Measurements from ENCODE around the gene BMP7. TPM values are rescaled to one million over a fixed set of nuclear protein-coding genes. Genes with fewer than 3 reads are reported as not detected.

Gene BMP7
- total RNA-seq, 3 donors from 2014 or later = 1.7 to 2.8 (median 2.0) TPM

DNA sequence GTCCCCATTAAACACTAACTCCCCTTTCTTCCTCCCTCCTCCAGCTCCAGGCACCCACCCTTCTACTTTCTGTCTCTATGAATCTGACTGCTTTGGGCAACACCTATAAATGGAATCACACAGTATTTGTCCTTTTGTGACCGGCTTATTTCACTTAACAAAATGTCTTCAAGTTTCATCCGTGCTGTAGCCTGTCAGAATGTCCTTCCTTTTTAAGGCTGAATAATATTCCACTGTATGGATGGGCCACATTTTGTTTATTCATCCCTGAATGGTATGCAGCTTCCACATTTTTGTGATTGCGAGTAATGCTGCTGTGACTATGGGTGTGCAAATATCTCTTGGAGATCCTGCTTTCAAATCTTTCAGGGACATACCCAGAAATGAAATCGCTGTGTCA is 28.4 kb downstream of the BMP7 start:
- Histone ChIP-seq H3K36me3 (ENCODE audit: low read depth) (no peaks in the 10 kb centered on the region), H3K9me3 (no peaks in the 10 kb centered on the region), H3K4me3 (no peak overlapping the region), H3K4me1 (ENCODE audit: low read depth) (no peaks in the 10 kb centered on the region)
- intact Hi-C loops (cut with DNase I, micrococcal nuclease) = no loop called here
- DNase-seq (no peak), ATAC-seq (no peak)
- TF ChIP-seq, protein P1, sequence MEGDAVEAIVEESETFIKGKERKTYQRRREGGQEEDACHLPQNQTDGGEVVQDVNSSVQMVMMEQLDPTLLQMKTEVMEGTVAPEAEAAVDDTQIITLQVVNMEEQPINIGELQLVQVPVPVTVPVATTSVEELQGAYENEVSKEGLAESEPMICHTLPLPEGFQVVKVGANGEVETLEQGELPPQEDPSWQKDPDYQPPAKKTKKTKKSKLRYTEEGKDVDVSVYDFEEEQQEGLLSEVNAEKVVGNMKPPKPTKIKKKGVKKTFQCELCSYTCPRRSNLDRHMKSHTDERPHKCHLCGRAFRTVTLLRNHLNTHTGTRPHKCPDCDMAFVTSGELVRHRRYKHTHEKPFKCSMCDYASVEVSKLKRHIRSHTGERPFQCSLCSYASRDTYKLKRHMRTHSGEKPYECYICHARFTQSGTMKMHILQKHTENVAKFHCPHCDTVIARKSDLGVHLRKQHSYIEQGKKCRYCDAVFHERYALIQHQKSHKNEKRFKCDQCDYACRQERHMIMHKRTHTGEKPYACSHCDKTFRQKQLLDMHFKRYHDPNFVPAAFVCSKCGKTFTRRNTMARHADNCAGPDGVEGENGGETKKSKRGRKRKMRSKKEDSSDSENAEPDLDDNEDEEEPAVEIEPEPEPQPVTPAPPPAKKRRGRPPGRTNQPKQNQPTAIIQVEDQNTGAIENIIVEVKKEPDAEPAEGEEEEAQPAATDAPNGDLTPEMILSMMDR (IDR thresholded peaks at IDR 0.05) = no peak

GRCh38 chr20:57237585-57237953 is 28.9 kb downstream of the BMP7 start:
- no peak for ATAC-seq
- H3K4me1 ChIP-seq (ENCODE audit: low read depth) = no peaks in the 10 kb centered on the region
- DNase-seq = no peak
- no peaks in the 10 kb centered on the region for H3K9me3 ChIP-seq
- intact Hi-C loops (cut with DNase I, micrococcal nuclease) = no loop called here
- no peaks in the 10 kb centered on the region for H3K36me3 ChIP-seq (ENCODE audit: low read depth)
- TF ChIP-seq, protein P1 (IDR thresholded peaks at IDR 0.05) = no peak
- no peak overlapping the region for H3K4me3 ChIP-seq

- no peak overlapping the region for H3K4me3 ChIP-seq
- no peak for ATAC-seq
- TF ChIP-seq, protein P1 (IDR thresholded peaks at IDR 0.05) = no peak
Measured at GRCh38 chr20:57236813-57237584, 29.4 kb downstream of the BMP7 start.

DNA sequence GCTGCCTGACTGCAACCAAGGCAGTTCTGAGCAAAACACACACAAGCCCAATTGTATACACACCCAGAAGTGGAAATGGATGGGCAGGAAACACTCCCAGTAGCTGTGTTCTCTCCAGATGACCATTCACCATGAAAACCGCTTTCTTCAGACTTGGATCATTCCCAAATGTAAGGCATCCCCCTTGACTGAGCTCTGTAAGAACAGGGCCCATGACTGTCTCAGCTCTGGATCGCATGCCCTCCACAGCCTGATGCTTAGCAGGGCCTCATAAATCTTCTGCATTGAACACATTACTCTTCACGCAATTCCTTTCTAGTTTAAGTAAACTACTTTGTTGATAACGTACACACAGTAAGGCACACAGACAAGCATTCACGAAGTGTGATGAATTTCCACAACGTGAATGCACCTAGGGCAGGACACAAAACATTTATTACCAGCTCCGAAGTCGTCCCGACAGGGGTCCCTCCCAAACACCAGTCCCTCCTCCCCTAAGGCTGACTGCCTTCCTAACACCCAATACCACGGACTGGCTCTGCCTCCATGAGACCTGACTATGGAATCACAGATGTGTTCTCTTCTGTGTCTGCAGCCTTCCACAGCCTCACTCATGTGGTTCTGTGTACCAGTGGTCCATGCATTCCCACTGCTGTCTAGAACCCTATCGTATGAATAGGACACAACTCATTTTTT is 31.7 kb downstream of the BMP7 start:
- intact Hi-C loops (cut with DNase I, micrococcal nuclease) = no loop called here
- no peaks in the 10 kb centered on the region for H3K9me3 ChIP-seq
- H3K4me1 ChIP-seq (ENCODE audit: low read depth) = no peaks in the 10 kb centered on the region
- no peak overlapping the region for H3K4me3 ChIP-seq
- no peaks in the 10 kb centered on the region for H3K36me3 ChIP-seq (ENCODE audit: low read depth)
- DNase-seq (no peak), ATAC-seq (no peak)
- TF ChIP-seq, protein P1 (IDR thresholded peaks at IDR 0.05) = no peak

More at GRCh38 chr20:57236813-57237584, 29.4 kb downstream of the BMP7 start:
- intact Hi-C loops (cut with DNase I, micrococcal nuclease) = no loop called here
- H3K36me3 ChIP-seq (ENCODE audit: low read depth) = no peaks in the 10 kb centered on the region
- no peaks in the 10 kb centered on the region for H3K9me3 ChIP-seq
- H3K4me1 ChIP-seq (ENCODE audit: low read depth) = no peaks in the 10 kb centered on the region
- no peak for DNase-seq

- no peaks in the 10 kb centered on the region for H3K36me3 ChIP-seq (ENCODE audit: low read depth)
- intact Hi-C loops (cut with DNase I, micrococcal nuclease) = no loop called here
- no peaks in the 10 kb centered on the region for H3K4me1 ChIP-seq (ENCODE audit: low read depth)
- TF ChIP-seq, protein P1 (IDR thresholded peaks at IDR 0.05) = no peak
- no peak for ATAC-seq
- no peak overlapping the region for H3K4me3 ChIP-seq
- no peak for DNase-seq
- H3K9me3 ChIP-seq = no peaks in the 10 kb centered on the region
Measured at GRCh38 chr20:57231951-57232428, 34.5 kb downstream of the BMP7 start.

Measured in mucosa of descending colon (tissue), 3 donors.